Astrocyte (in vitro differentiated cells and primary cell): ENCODE data around the gene C10orf143. TPM values are rescaled to one million over a fixed set of nuclear protein-coding genes. Genes with fewer than 3 reads are reported as not detected.

Source experiments
- DNase-seq: peaks from one replicate; pipeline ENCODE4 v3.0.0-alpha.2; 2010; ENCODE audit warnings: low read depth
- FAIRE-seq: peaks from 2 replicates; lab custom pipeline; 2011; peaks lifted over from hg19 to GRCh38; lab: Jason Lieb, UNC
- H2AFZ ChIP-seq: 2 replicates; pipeline ENCODE4 v1.6.0; 2012; ENCODE audit warnings: low read depth, low read length, inconsistent platforms
- H3K27ac ChIP-seq: 2 replicates; pipeline ENCODE4 v1.5.1; 2011; ENCODE audit warnings: low read depth, low read length, inconsistent platforms
- H3K27me3 ChIP-seq: 2 replicates; pipeline ENCODE4 v1.6.0; 2011; ENCODE audit warnings: low read length, inconsistent platforms; ENCODE audit not compliant: insufficient read depth
- H3K36me3 ChIP-seq: 2 replicates; pipeline ENCODE4 v1.5.1; 2011; ENCODE audit warnings: low read length, inconsistent platforms; ENCODE audit not compliant: insufficient read depth
- H3K4me1 ChIP-seq: 2 replicates; pipeline ENCODE4 v1.5.1; 2011; ENCODE audit warnings: low read length, inconsistent platforms; ENCODE audit not compliant: insufficient read depth
- H3K4me2 ChIP-seq: 2 replicates; pipeline ENCODE4 v1.6.0; 2012; ENCODE audit warnings: low read length, inconsistent platforms
- H3K4me3 ChIP-seq: 2 replicates; pipeline ENCODE4 v1.5.1; 2011; ENCODE audit warnings: low read depth, mild to moderate bottlenecking, low read length, inconsistent platforms; ENCODE audit not compliant: insufficient read depth
- H3K79me2 ChIP-seq: 2 replicates; pipeline ENCODE4 v1.6.0; 2012; ENCODE audit warnings: mild to moderate bottlenecking, low read length, inconsistent platforms; ENCODE audit not compliant: insufficient read depth
- H3K9ac ChIP-seq: 2 replicates; pipeline ENCODE4 v1.6.0; 2012; ENCODE audit warnings: mild to moderate bottlenecking, low read length, inconsistent platforms
- H3K9me3 ChIP-seq: 2 replicates; pipeline ENCODE4 v1.5.1; 2012; ENCODE audit warnings: low read depth, mild to moderate bottlenecking, low read length, inconsistent platforms; ENCODE audit not compliant: insufficient read depth
- H4K20me1 ChIP-seq: 2 replicates; pipeline ENCODE4 v1.6.0; 2012; ENCODE audit warnings: low read length, inconsistent platforms; ENCODE audit not compliant: insufficient read depth
- H3K27ac Mint-ChIP-seq: one replicate; pipeline ENCODE4 v1.8.0; 2021; ENCODE audit warnings: mild to moderate bottlenecking, mixed read lengths; ENCODE audit not compliant: unreplicated experiment
- H3K27me3 Mint-ChIP-seq: one replicate; pipeline ENCODE4 v1.8.0; 2021; ENCODE audit warnings: low read depth, mixed read lengths; ENCODE audit not compliant: unreplicated experiment
- H3K36me3 Mint-ChIP-seq: one replicate; pipeline ENCODE4 v1.8.0; 2021; ENCODE audit warnings: low read depth, mixed read lengths; ENCODE audit not compliant: unreplicated experiment
- H3K4me1 Mint-ChIP-seq: one replicate; pipeline ENCODE4 v1.8.0; 2021; ENCODE audit warnings: low read depth, mixed read lengths; ENCODE audit not compliant: unreplicated experiment
- H3K4me3 Mint-ChIP-seq: one replicate; pipeline ENCODE4 v1.8.0; 2021; ENCODE audit warnings: mild to moderate bottlenecking, moderate library complexity, mixed read lengths; ENCODE audit not compliant: unreplicated experiment
- H3K9me3 Mint-ChIP-seq: one replicate; pipeline ENCODE4 v1.8.0; 2021; ENCODE audit warnings: mild to moderate bottlenecking, mixed read lengths; ENCODE audit not compliant: unreplicated experiment
- EZH2 ChIP-seq: IDR thresholded peaks from 2 replicates; pipeline ENCODE4 v1.6.1; 2012; ENCODE audit warnings: mild to moderate bottlenecking, low read length, inconsistent platforms; ENCODE audit not compliant: insufficient read depth
- total RNA-seq: library from RNA; stranded (reverse); gene quantifications from 2 replicates; pipeline ENCODE4 v1.2.1, GENCODE V29; 2021
- TF ChIP-seq, protein P1 (sequence below): IDR thresholded peaks from 2 replicates; pipeline ENCODE4 v1.5.1; 2011; ENCODE audit warnings: low read depth, mild to moderate bottlenecking, inconsistent platforms, low read length, moderate library complexity; ENCODE audit not compliant: insufficient read depth

Gene C10orf143
- total RNA-seq, 1 donor from 2014 or later: 0.73 TPM

DNA sequence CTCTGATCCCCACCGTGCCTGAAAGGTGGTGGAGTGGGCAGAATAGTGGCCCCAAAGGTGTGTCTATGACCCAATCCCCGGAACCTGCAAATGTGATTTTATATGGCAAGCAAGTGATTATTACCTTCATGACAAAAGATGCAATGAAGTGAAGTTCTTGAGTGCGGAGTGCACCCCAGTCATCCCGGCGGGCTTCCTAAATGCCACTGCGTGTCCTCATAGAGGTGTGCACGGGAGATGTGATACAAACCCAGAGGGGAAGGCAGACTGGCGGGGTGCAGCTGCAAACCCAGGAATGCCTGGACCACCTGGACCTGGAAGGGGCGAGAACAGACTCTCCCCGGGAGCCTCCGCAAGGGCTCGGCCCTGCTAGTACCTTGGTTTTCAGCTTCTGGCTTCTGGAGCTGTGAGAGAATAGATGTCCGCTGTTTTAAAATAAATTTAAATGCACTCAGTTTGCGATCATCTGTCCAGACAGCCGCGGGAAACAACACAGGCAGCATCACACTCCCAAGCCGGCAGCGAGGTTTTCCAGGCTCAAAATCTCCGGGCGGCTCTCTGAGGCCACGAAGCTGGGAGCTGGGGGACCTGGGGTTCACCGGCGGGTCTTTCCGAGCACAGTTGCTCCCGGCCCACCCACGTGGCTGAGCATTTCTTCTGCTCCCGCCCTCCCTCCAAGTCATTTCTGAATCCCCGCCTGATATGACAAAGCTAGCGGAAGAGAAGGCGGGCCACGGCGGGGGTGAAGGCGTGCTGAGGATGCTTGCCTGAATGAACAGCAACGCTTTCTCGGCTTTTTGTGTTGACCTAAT is 96.2 kb downstream of the C10orf143 start:
- Histone ChIP-seq H3K27me3 (no peaks in the 10 kb centered on the region), H3K4me2 (no peak overlapping the region), H3K4me3 (no peak overlapping the region), H3K79me2 (no peaks in the 10 kb centered on the region), H2AFZ (no peak overlapping the region), H3K27ac (no peak overlapping the region), H3K4me1 (no peaks in the 10 kb centered on the region), H3K9me3 (no peaks in the 10 kb centered on the region), H3K9ac (no peak overlapping the region), H4K20me1 (no peaks in the 10 kb centered on the region), H3K36me3 (no peaks in the 10 kb centered on the region)
- TF ChIP-seq EZH2: no peak
- TF ChIP-seq, protein P1, sequence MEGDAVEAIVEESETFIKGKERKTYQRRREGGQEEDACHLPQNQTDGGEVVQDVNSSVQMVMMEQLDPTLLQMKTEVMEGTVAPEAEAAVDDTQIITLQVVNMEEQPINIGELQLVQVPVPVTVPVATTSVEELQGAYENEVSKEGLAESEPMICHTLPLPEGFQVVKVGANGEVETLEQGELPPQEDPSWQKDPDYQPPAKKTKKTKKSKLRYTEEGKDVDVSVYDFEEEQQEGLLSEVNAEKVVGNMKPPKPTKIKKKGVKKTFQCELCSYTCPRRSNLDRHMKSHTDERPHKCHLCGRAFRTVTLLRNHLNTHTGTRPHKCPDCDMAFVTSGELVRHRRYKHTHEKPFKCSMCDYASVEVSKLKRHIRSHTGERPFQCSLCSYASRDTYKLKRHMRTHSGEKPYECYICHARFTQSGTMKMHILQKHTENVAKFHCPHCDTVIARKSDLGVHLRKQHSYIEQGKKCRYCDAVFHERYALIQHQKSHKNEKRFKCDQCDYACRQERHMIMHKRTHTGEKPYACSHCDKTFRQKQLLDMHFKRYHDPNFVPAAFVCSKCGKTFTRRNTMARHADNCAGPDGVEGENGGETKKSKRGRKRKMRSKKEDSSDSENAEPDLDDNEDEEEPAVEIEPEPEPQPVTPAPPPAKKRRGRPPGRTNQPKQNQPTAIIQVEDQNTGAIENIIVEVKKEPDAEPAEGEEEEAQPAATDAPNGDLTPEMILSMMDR: no peak
- Mint-ChIP-seq H3K9me3 (peaks cover 3% of the 10 kb centered on the region), H3K4me1 (peaks cover 4% of the 10 kb centered on the region), H3K4me3 (no peak overlapping the region), H3K36me3 (no peaks in the 10 kb centered on the region), H3K27ac (no peak overlapping the region), H3K27me3 (peaks cover 21% of the 10 kb centered on the region)
- no peak for FAIRE-seq
- DNase-seq: no peak

Other genes with a start within 250 kb of the C10orf143 start
- gene EBF3, start 146.6 kb downstream of the C10orf143 start, total RNA-seq: 0.07 and 0.14 TPM in 2 replicates
- 116 and 137 TPM in 2 replicates for gene GLRX3, start 25.6 kb upstream of the C10orf143 start, total RNA-seq